H9 (cell line): Measurements from ENCODE around the gene KCNAB2. TPM values are rescaled to one million over a fixed set of nuclear protein-coding genes. Genes with fewer than 3 reads are reported as not detected.

ENCODE experiments used
- DNase-seq: peaks from one replicate; pipeline ENCODE4 v3.0.0-alpha.2; 2017
- H2AFZ ChIP-seq: one replicate; pipeline ENCODE4 v1.6.1; 2013; ENCODE audit warnings: mild to moderate bottlenecking, low read length, control low read depth, moderate library complexity
- H2AK5ac ChIP-seq: 2 replicates; pipeline ENCODE4 v1.6.1; 2013; ENCODE audit warnings: low read length, control low read depth, mixed read lengths; ENCODE audit not compliant: insufficient read length
- H2BK120ac ChIP-seq: one replicate; pipeline ENCODE4 v1.6.1; 2013; ENCODE audit warnings: low read depth, mild to moderate bottlenecking, low read length, control low read depth, inconsistent platforms; ENCODE audit not compliant: poor library complexity, severe bottlenecking
- H2BK12ac ChIP-seq: 2 replicates; pipeline ENCODE4 v1.6.1; 2013; ENCODE audit warnings: low read length, control low read depth, mixed read lengths, low read depth; ENCODE audit not compliant: insufficient read length
- H2BK15ac ChIP-seq: 2 replicates; pipeline ENCODE4 v1.6.1; 2013; ENCODE audit warnings: low read depth, low read length, control low read depth
- H2BK20ac ChIP-seq: one replicate; pipeline ENCODE4 v1.6.1; 2013; ENCODE audit warnings: low read depth, mild to moderate bottlenecking, low read length, control low read depth, inconsistent platforms; ENCODE audit not compliant: poor library complexity, severe bottlenecking
- H2BK5ac ChIP-seq: 2 replicates; pipeline ENCODE4 v1.6.1; 2013; ENCODE audit warnings: low read length, control low read depth, mixed read lengths; ENCODE audit not compliant: insufficient read length
- H3K14ac ChIP-seq: 2 replicates; pipeline ENCODE4 v1.6.1; 2013; ENCODE audit warnings: low read length, control low read depth; ENCODE audit not compliant: insufficient read depth
- H3K18ac ChIP-seq: 2 replicates; pipeline ENCODE4 v1.6.1; 2013; ENCODE audit warnings: low read depth, mild to moderate bottlenecking, mixed read lengths, low read length, control low read depth; ENCODE audit not compliant: insufficient read length
- H3K23ac ChIP-seq: 2 replicates; pipeline ENCODE4 v1.6.1; 2013; ENCODE audit warnings: low read length, control low read depth, mixed read lengths, low read depth; ENCODE audit not compliant: insufficient read length
- H3K23me2 ChIP-seq: 2 replicates; pipeline ENCODE4 v1.6.1; 2013; ENCODE audit warnings: low read depth, mild to moderate bottlenecking, mixed read lengths, low read length, control low read depth; ENCODE audit not compliant: insufficient read length, poor library complexity, severe bottlenecking
- H3K27ac ChIP-seq: 2 replicates; pipeline ENCODE4 v1.5.1; 2013; ENCODE audit warnings: low read length, control low read depth, mixed read lengths, low read depth; ENCODE audit not compliant: insufficient read length
- H3K27me3 ChIP-seq: 2 replicates; pipeline ENCODE4 v1.6.1; 2013; ENCODE audit warnings: low read length, control low read depth, inconsistent platforms; ENCODE audit not compliant: insufficient read depth
- H3K4ac ChIP-seq: 2 replicates; pipeline ENCODE4 v1.6.1; 2013; ENCODE audit warnings: low read depth, mild to moderate bottlenecking, control low read depth, inconsistent platforms, low read length, moderate library complexity
- H3K4me1 ChIP-seq: 2 replicates; pipeline ENCODE4 v1.6.1; 2013; ENCODE audit warnings: low read length, control low read depth, inconsistent platforms; ENCODE audit not compliant: insufficient read depth
- H3K4me2 ChIP-seq: 2 replicates; pipeline ENCODE4 v1.6.1; 2013; ENCODE audit warnings: low read length, control low read depth, mixed read lengths; ENCODE audit not compliant: insufficient read length, insufficient read depth
- H3K56ac ChIP-seq: 2 replicates; pipeline ENCODE4 v1.6.1; 2013; ENCODE audit warnings: low read depth, mild to moderate bottlenecking, mixed read lengths, low read length, control low read depth; ENCODE audit not compliant: insufficient read length
- H3K79me1 ChIP-seq: 2 replicates; pipeline ENCODE4 v1.6.1; 2013; ENCODE audit warnings: low read depth, mild to moderate bottlenecking, moderate library complexity, low read length, control low read depth, inconsistent platforms; ENCODE audit not compliant: insufficient read depth, poor library complexity, severe bottlenecking
- H3K79me2 ChIP-seq: 2 replicates; pipeline ENCODE4 v1.6.1; 2013; ENCODE audit warnings: low read length, control low read depth, inconsistent platforms; ENCODE audit not compliant: insufficient read depth
- H3K9ac ChIP-seq: 2 replicates; pipeline ENCODE4 v1.6.1; 2013; ENCODE audit warnings: low read length, control low read depth, mixed read lengths; ENCODE audit not compliant: insufficient read length; ENCODE audit errors: extremely low read depth
- H3K9me3 ChIP-seq: one replicate; pipeline ENCODE4 v1.6.1; 2013; ENCODE audit warnings: low read depth, low read length, inconsistent platforms; ENCODE audit not compliant: control insufficient read depth
- H3T11ph ChIP-seq: one replicate; pipeline ENCODE4 v1.6.1; 2013; ENCODE audit warnings: mild to moderate bottlenecking, low read length, control low read depth, inconsistent platforms
- H4K20me1 ChIP-seq: one replicate; pipeline ENCODE4 v1.6.1; 2013; ENCODE audit not compliant: control insufficient read depth, insufficient read length, insufficient read depth
- H4K5ac ChIP-seq: 2 replicates; pipeline ENCODE4 v1.6.1; 2013; ENCODE audit warnings: low read depth, mild to moderate bottlenecking, mixed read lengths, low read length, control low read depth; ENCODE audit not compliant: insufficient read length
- H4K8ac ChIP-seq: replicated peaks from 2 replicates; pipeline ENCODE4 v1.6.1; 2013; ENCODE audit warnings: low read length, control low read depth, mixed read lengths, low read depth; ENCODE audit not compliant: insufficient read length
- H4K91ac ChIP-seq: 2 replicates; pipeline ENCODE4 v1.6.1; 2013; ENCODE audit warnings: low read depth, mild to moderate bottlenecking, moderate library complexity, mixed read lengths, low read length, control low read depth; ENCODE audit not compliant: insufficient read length
- H3K27ac Mint-ChIP-seq, 3 experiments: 2 replicates in 2 of 3; 3 replicates in 1 of 3; pipeline ENCODE4 v1.8.0; 2020 to 2021; ENCODE audit warnings: mixed read lengths in 3 of 3, mild to moderate bottlenecking in 1 of 3, moderate library complexity in 1 of 3
- H3K27me3 Mint-ChIP-seq: 2 replicates; pipeline ENCODE4 v1.8.0; 2021; ENCODE audit warnings: low read depth, mild to moderate bottlenecking, moderate library complexity, mixed read lengths
- H3K36me3 Mint-ChIP-seq, 3 experiments: 2 replicates in 2 of 3; 3 replicates in 1 of 3; pipeline ENCODE4 v1.8.0; 2020 to 2021; ENCODE audit warnings: low read depth in 3 of 3, mixed read lengths in 3 of 3; ENCODE audit not compliant: insufficient read depth in 1 of 3
- H3K4me1 Mint-ChIP-seq, 2 experiments: 2 replicates each; pipeline ENCODE4 v1.8.0; 2020; ENCODE audit warnings: mixed read lengths in 2 of 2
- H3K4me3 Mint-ChIP-seq, 2 experiments: 2 replicates in 1 of 2; 3 replicates in 1 of 2; pipeline ENCODE4 v1.8.0; 2020 to 2021; ENCODE audit warnings: mild to moderate bottlenecking in 2 of 2, mixed read lengths in 2 of 2, moderate library complexity in 1 of 2
- H3K9me3 Mint-ChIP-seq, 2 experiments: 2 replicates in 1 of 2; 3 replicates in 1 of 2; pipeline ENCODE4 v1.8.0; 2020; ENCODE audit warnings: mild to moderate bottlenecking in 2 of 2, mixed read lengths in 2 of 2, moderate library complexity in 1 of 2
- WGBS: extraction: QIAGEN DNeasy Blood & Tissue Kit; methylation state at CpG from one replicate; pipeline ENCODE4 v1.1.7; 2013; ENCODE audit warnings: missing lambda C conversion rate, low lambda C conversion rate, mixed read lengths; ENCODE audit not compliant: insufficient read length; ENCODE audit errors: extremely low coverage; 5-methylcytosine and 5-hydroxymethylcytosine counted together
- total RNA-seq: library from RNA; stranded (reverse); gene quantifications from 2 replicates; pipeline ENCODE4 v1.2.1, GENCODE V29; 2021
- TF ChIP-seq, protein P1 (sequence below): fragments of 200-600 bp; sonication (generic); conservative IDR thresholded peaks from 3 replicates; pipeline ENCODE4 v1.8.0; 2021; ENCODE audit warnings: antibody characterized with exemption, mild to moderate bottlenecking

Gene KCNAB2
- total RNA-seq, 1 experiment from 2014 or later: 8.3 TPM

DNA sequence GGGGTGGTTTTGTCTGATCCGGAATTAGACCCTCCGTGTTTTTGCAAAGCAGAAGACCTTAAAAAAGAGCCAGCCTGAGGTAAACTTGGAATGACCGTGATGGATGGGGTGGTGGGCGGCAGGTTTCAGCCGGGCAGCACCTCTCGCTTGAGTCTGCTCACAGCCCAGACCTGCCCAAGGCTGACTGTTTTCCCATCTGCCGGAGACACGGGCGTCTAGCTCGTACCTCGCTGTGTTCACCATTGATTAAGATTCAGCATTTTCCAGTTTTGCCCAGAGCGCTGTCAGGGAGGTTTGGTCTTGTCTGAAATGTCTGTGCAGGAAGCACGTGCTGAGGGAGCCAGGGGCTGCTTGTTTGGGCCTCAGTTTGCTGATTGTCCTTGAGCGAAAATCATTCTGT, 591 bp downstream of the KCNAB2 start:
- Histone ChIP-seq H3K14ac (no peak overlapping the region), H3K56ac (no peak overlapping the region), H4K5ac (no peak overlapping the region), H3K79me2 (no peaks in the 10 kb centered on the region), H2AFZ (no peak overlapping the region), H3K79me1 (no peaks in the 10 kb centered on the region), H3K18ac (no peak overlapping the region), H4K20me1 (no peaks in the 10 kb centered on the region), H2BK120ac (no peak overlapping the region), H3K4me2 (no peak overlapping the region), H2BK12ac (no peak overlapping the region), H4K91ac (no peak overlapping the region), H3K9ac (no peak overlapping the region), H4K8ac (no peak overlapping the region), H2BK5ac (no peak overlapping the region), H2BK15ac (no peak overlapping the region), H3K23me2 (no peaks in the 10 kb centered on the region), H3K23ac (no peak overlapping the region), H2BK20ac (no peak overlapping the region), H3K4me1 (no peaks in the 10 kb centered on the region), H3K4ac (no peak overlapping the region), H3K27me3 (no peaks in the 10 kb centered on the region), H3T11ph (no peak overlapping the region), H3K9me3 (no peaks in the 10 kb centered on the region), H3K27ac (no peak overlapping the region), H2AK5ac (no peak overlapping the region)
- Mint-ChIP-seq H3K27me3 (peaks cover 6% of the 10 kb centered on the region), H3K9me3 (no peaks in the 10 kb centered on the region), H3K4me3 (no peak overlapping the region), H3K4me1 (peaks cover 2 to 4% of the 10 kb centered on the region in 2 experiments; a peak in 3 of 4 replicates), H3K27ac (no peak overlapping the region; a peak in 1 of 7 replicates), H3K36me3 (no peaks in the 10 kb centered on the region)
- WGBS: no CpG with 5 or more reads among the region's 14 CpGs
- no peak for DNase-seq
- TF ChIP-seq, protein P1, sequence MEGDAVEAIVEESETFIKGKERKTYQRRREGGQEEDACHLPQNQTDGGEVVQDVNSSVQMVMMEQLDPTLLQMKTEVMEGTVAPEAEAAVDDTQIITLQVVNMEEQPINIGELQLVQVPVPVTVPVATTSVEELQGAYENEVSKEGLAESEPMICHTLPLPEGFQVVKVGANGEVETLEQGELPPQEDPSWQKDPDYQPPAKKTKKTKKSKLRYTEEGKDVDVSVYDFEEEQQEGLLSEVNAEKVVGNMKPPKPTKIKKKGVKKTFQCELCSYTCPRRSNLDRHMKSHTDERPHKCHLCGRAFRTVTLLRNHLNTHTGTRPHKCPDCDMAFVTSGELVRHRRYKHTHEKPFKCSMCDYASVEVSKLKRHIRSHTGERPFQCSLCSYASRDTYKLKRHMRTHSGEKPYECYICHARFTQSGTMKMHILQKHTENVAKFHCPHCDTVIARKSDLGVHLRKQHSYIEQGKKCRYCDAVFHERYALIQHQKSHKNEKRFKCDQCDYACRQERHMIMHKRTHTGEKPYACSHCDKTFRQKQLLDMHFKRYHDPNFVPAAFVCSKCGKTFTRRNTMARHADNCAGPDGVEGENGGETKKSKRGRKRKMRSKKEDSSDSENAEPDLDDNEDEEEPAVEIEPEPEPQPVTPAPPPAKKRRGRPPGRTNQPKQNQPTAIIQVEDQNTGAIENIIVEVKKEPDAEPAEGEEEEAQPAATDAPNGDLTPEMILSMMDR: no peak
